ENCODE data around the gene PHIP. TPM values are rescaled to one million over a fixed set of nuclear protein-coding genes. Genes with fewer than 3 reads are reported as not detected.

PHIP gene
- total RNA-seq, 1 donor from 2014 or later, result 44.6 TPM

DNA sequence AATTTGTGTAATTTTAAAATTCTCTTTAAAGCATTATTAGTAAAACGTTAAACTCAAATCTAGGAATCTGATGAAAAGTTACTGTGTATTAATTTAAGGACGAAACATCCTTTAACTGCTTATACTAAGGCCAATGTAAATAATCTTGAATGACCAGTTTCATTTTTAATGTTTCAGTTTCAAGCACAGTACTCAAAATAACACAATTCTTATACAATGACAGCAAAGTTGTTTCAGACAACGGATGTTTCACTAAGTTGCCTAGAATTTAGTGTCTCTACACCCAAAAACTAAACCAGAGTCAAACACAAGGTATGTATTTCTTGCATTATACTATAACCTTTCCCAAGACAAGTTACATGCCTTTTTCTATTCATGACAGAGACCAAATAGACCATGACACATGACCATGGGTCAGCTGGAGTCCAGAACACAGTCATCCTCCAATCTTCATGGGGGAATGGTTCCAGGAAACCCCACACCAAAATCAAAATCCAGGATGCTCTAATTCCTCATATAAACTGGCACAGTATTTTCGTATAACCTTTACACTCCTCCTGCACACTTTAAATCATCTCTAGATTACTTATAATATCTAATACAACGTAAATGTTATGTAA lies 7.7 kb downstream of the PHIP start:
- H3K9me3 Mint-ChIP-seq, result no peaks in the 10 kb centered on the region
- DNase-seq (ENCODE audit: extremely low spot score, unreplicated experiment), result no peak
- H3K36me3 Mint-ChIP-seq, result peaks cover 17% of the 10 kb centered on the region
- TF ChIP-seq, protein P1, sequence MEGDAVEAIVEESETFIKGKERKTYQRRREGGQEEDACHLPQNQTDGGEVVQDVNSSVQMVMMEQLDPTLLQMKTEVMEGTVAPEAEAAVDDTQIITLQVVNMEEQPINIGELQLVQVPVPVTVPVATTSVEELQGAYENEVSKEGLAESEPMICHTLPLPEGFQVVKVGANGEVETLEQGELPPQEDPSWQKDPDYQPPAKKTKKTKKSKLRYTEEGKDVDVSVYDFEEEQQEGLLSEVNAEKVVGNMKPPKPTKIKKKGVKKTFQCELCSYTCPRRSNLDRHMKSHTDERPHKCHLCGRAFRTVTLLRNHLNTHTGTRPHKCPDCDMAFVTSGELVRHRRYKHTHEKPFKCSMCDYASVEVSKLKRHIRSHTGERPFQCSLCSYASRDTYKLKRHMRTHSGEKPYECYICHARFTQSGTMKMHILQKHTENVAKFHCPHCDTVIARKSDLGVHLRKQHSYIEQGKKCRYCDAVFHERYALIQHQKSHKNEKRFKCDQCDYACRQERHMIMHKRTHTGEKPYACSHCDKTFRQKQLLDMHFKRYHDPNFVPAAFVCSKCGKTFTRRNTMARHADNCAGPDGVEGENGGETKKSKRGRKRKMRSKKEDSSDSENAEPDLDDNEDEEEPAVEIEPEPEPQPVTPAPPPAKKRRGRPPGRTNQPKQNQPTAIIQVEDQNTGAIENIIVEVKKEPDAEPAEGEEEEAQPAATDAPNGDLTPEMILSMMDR (conservative IDR thresholded peaks at IDR 0.05), result no peak
- no peak overlapping the region for H3K27ac Mint-ChIP-seq
- peaks cover 32% of the 10 kb centered on the region for H3K4me1 Mint-ChIP-seq (ENCODE audit: unreplicated experiment)
- no peak overlapping the region for H3K4me3 Mint-ChIP-seq
- H3K27me3 Mint-ChIP-seq, result no peaks in the 10 kb centered on the region

DNA sequence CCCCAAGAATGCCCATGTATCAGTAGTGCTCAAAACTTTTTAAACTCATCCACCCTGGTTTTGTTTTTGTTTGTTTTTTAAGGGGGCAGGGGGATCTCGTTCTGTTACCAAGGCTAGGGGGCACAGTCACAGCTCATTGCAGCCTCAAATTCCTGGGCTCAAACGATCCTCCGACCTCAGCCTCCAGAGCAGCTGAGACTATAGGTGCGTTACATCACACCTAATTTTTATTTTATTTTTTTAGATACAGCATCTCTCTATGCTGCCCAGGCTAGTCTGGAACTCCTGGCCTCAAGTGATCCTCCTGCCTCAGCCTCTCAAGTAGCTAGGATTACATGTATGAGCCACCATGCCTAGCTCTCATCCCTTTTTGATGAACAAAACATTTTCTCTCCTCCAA lies 11.2 kb downstream of the PHIP start:
- TF ChIP-seq, protein P1 (conservative IDR thresholded peaks at IDR 0.05), result no peak
- peaks cover 15% of the 10 kb centered on the region for H3K4me1 Mint-ChIP-seq (ENCODE audit: unreplicated experiment)
- H3K27me3 Mint-ChIP-seq, result no peaks in the 10 kb centered on the region
- H3K9me3 Mint-ChIP-seq, result no peaks in the 10 kb centered on the region
- no peak overlapping the region for H3K4me3 Mint-ChIP-seq
- DNase-seq (ENCODE audit: extremely low spot score, unreplicated experiment), result no peak
- H3K36me3 Mint-ChIP-seq, result peaks cover 12% of the 10 kb centered on the region
- H3K27ac Mint-ChIP-seq, result no peak overlapping the region

DNA sequence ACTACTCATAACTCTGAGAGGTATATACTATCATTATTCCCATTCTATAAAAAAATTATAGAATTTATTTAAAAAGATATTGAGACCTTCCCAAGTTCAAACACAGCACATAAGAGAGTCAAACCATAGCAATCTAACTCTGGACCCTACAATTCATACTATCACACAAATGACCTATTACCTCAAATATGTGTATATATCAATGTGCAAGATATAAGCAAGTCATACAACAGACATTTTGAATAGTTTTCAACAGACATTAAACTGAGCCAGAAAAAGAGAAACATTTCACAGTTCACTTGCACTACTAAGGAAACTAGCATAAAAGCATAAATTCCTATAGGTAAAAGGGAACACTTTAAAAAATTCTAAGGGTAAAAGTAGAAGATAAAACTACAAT lies 11.7 kb downstream of the PHIP start:
- H3K4me1 Mint-ChIP-seq (ENCODE audit: unreplicated experiment), result peaks cover 15% of the 10 kb centered on the region
- no peak for DNase-seq (ENCODE audit: extremely low spot score, unreplicated experiment)
- no peak overlapping the region for H3K27ac Mint-ChIP-seq
- no peaks in the 10 kb centered on the region for H3K9me3 Mint-ChIP-seq
- peaks cover 12% of the 10 kb centered on the region for H3K36me3 Mint-ChIP-seq
- TF ChIP-seq, protein P1 (conservative IDR thresholded peaks at IDR 0.05), result no peak
- no peak overlapping the region for H3K4me3 Mint-ChIP-seq
- no peaks in the 10 kb centered on the region for H3K27me3 Mint-ChIP-seq

DNA sequence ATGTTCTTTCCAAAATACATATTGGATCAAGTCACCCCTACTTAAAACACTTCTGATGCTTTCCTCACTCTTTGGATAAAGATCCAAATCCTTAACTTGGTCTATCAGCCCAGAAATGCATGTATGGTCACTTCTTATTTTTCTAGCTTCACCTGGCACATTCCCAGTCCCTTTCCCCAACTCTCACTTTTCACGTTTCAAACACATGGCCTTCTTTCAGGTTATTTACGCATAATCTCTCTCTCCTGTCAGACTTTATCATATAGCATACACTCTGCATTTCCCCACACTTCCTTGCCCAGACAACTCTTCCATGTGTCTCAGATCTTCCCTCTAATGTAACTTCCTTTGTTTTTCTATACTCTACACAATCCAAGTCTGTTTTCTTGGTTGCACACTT lies 12.8 kb downstream of the PHIP start:
- DNase-seq (ENCODE audit: extremely low spot score, unreplicated experiment), result no peak
- Mint-ChIP-seq H3K4me1 (ENCODE audit: unreplicated experiment) (peaks cover 7% of the 10 kb centered on the region), H3K4me3 (no peak overlapping the region), H3K27ac (no peak overlapping the region), H3K9me3 (no peaks in the 10 kb centered on the region), H3K27me3 (no peaks in the 10 kb centered on the region), H3K36me3 (peaks cover 7% of the 10 kb centered on the region)
- TF ChIP-seq, protein P1 (conservative IDR thresholded peaks at IDR 0.05), result no peak

DNA sequence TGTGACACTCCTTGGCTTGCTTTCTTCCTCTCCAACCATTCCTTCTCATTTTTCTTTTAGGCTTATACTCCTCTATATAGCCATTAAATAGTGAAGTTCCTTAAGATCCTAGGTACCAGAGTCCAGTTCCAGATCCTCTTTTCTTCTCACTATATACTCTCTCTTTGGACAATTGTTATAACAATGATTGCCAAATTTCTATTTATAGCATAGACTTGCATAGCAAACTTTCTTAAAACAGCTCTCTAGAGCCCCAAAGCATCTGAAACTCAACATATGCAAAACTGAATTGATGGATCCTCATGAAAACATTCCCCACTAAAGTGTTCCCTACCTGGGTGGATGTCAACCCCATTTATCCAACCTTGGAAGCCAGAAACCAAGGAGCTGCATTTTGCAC lies 13.4 kb downstream of the PHIP start:
- Mint-ChIP-seq H3K27me3 (no peaks in the 10 kb centered on the region), H3K9me3 (no peaks in the 10 kb centered on the region), H3K27ac (no peak overlapping the region), H3K36me3 (peaks cover 12% of the 10 kb centered on the region), H3K4me3 (no peak overlapping the region), H3K4me1 (ENCODE audit: unreplicated experiment) (peaks cover 5% of the 10 kb centered on the region)
- TF ChIP-seq, protein P1 (conservative IDR thresholded peaks at IDR 0.05), result no peak
- DNase-seq (ENCODE audit: extremely low spot score, unreplicated experiment), result no peak

DNA sequence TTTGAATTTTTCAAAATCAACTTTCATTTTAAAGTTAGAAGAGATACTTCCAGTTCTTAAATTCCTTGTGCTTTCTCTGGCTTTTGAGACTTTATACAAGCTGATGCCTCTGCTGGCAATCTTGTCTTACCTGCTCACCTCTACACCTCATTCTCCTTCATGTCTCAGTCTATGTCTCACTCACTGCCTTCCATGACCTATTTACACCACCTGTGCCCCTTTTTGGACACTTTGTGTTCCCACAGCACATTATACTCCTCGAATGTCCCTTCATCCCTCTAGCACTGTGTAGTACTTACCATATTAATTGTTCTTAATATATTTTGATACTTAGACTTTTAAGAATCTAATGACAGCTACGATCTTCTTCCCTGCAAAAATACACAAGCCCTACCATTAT lies 15.3 kb downstream of the PHIP start:
- H3K4me1 Mint-ChIP-seq (ENCODE audit: unreplicated experiment), result peaks cover 4% of the 10 kb centered on the region

More for the DNA sequence above, 15.3 kb downstream of the PHIP start:
- Mint-ChIP-seq H3K27ac (no peak overlapping the region), H3K36me3 (peaks cover 23% of the 10 kb centered on the region), H3K4me3 (no peak overlapping the region), H3K9me3 (no peaks in the 10 kb centered on the region), H3K27me3 (no peaks in the 10 kb centered on the region)
- TF ChIP-seq, protein P1 (conservative IDR thresholded peaks at IDR 0.05), result no peak
- no peak for DNase-seq (ENCODE audit: extremely low spot score, unreplicated experiment)
